Panc1 (cell line): ENCODE data around the gene ATP8B2.

Experiments
- CTCF ChIP-seq: fragments of 450-650 bp; IDR thresholded peaks from 2 replicates; pipeline ENCODE4 v1.5.1; 2017; ENCODE audit warnings: mild to moderate bottlenecking
- POLR2AphosphoS5 ChIP-seq: IDR thresholded peaks from 2 replicates; pipeline ENCODE4 v1.6.1; 2012; ENCODE audit warnings: mild to moderate bottlenecking, low read depth, low read length, moderate library complexity
- REST ChIP-seq, 2 experiments: IDR thresholded peaks; 2 replicates each; pipeline ENCODE4 v1.6.1; 2011 to 2012; ENCODE audit warnings: low read depth in 2 of 2, control low read depth in 1 of 2, low read length in 1 of 2, mild to moderate bottlenecking in 1 of 2, moderate library complexity in 1 of 2; ENCODE audit not compliant: insufficient read depth in 1 of 2
- TCF7L2 ChIP-seq: IDR thresholded peaks from 2 replicates; pipeline ENCODE4 v1.6.1; 2011; ENCODE audit warnings: mild to moderate bottlenecking, low read depth, low read length, inconsistent platforms

DNA sequence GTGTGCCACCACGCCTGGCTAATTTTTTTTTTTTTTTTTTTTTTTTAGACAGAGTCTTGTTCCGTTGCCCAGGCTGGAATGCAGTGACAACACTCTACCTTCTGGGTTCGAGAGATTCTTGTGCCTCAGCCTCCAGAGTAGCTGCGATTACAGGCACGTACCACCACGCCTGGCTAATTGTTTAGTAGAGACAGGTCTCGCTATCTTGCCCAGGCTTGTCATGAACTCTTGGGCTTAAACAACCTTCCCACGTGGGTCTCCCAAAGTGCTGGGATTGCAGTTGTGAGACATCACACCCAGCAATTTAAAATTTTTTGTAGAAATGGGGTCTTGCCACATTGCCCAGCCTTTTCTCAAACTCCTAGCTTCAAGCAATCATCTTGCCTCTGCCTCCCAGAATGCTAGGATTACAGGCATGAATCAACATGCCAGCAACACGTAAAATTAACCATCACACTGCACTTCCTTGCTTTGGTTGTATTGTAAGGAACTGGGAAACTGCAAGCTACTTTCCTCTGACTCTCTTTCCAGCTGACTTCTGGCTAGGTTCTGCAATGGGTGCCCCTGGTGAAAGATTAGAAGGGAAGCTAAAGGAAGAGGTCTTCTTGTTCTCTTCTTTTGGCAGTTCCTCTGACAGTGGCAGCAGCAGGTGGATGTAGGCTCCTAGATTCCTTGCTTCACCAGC lies 65.9 kb downstream of the ATP8B2 start:
- TF ChIP-seq CTCF: no peak
- TF ChIP-seq REST (IDR thresholded peaks at IDR 0.05; ENCODE audit: insufficient read depth in 1 of 2, low read depth in 2 of 2, low read length in 1 of 2): no peak
- TF ChIP-seq POLR2AphosphoS5: no peak
- TF ChIP-seq TCF7L2: no peak
